Measurements from ENCODE around the gene CRYBG1.

Gene CRYBG1

GRCh38 chr6:106360410-106360988 lies at the start of gene CRYBG1:
CRYBG1 (plus strand) TSS chr6:106360717; CDS start chr6:106360909, 192 bp downstream.
- peak; percentile 79 for DNase-seq

GRCh38 chr6:106315765-106316374 lies 44.6 kb upstream of the CRYBG1 start:
- no peak for DNase-seq

GRCh38 chr6:106316375-106316766 lies 44.1 kb upstream of the CRYBG1 start:
- no peak for DNase-seq

GRCh38 chr6:106318061-106318460 lies 42.5 kb upstream of the CRYBG1 start:
- DNase-seq: no peak

- no peak for DNase-seq
These were observed 41.7 kb upstream of the CRYBG1 start for GRCh38 chr6:106318851-106319250.

GRCh38 chr6:106321940-106322339 lies 38.6 kb upstream of the CRYBG1 start:
- no peak for DNase-seq

GRCh38 chr6:106324726-106325335 lies 35.7 kb upstream of the CRYBG1 start:
- no peak for DNase-seq

- peak; percentile 100 for DNase-seq
These were observed 35.0 kb upstream of the CRYBG1 start, which contains the start of gene ATG5 for GRCh38 chr6:106325336-106326178. ATG5 (minus strand) TSS chr6:106325760; CDS start chr6:106316208, 9,552 bp downstream.

- peak; percentile 73 for DNase-seq
These were observed 25.7 kb upstream of the CRYBG1 start for GRCh38 chr6:106334646-106335448.

- peak; percentile 60 for DNase-seq
These were observed 21.0 kb upstream of the CRYBG1 start for GRCh38 chr6:106339334-106340029.

GRCh38 chr6:106347219-106347618 lies 13.3 kb upstream of the CRYBG1 start:
- no peak for DNase-seq

GRCh38 chr6:106356378-106356777 lies 4.1 kb upstream of the CRYBG1 start:
- no peak for DNase-seq

- DNase-seq: no peak
These were observed 533 bp upstream of the CRYBG1 start for GRCh38 chr6:106359959-106360409.

GRCh38 chr6:106360989-106361430 lies 493 bp downstream of the CRYBG1 start:
- DNase-seq: peak; percentile 3

GRCh38 chr6:106363401-106364138 lies 3.1 kb downstream of the CRYBG1 start:
- DNase-seq: no peak

GRCh38 chr6:106369739-106370138 lies 9.2 kb downstream of the CRYBG1 start:
- no peak for DNase-seq

- DNase-seq: no peak
These were observed 10.1 kb downstream of the CRYBG1 start for GRCh38 chr6:106370639-106371038.

- no peak for DNase-seq
These were observed 12.5 kb downstream of the CRYBG1 start for GRCh38 chr6:106372838-106373501.

GRCh38 chr6:106373502-106374239 lies 13.2 kb downstream of the CRYBG1 start:
- no peak for DNase-seq
